Measurements from ENCODE around the gene MAP3K3. TPM values are rescaled to one million over a fixed set of nuclear protein-coding genes. Genes with fewer than 3 reads are reported as not detected.

MAP3K3 gene
- total and polyA plus RNA-seq, 8 donors: 41.3 to 58.3 (median 43.7) TPM

GRCh38 chr17:63675231-63675606 is 53.0 kb downstream of the MAP3K3 start:
- H3K27ac ChIP-seq: peak overlapping the region; percentile 81 to 89
- DNase-seq (no peak), ATAC-seq (peak; percentile 66)
- peaks cover 0 to 54% of the 10 kb centered on the region in 2 donors for H3K36me3 ChIP-seq
- intact Hi-C loops (cut with DNase I): no loop called here
- peaks cover 24 to 44% of the 10 kb centered on the region in 2 donors for H3K4me1 ChIP-seq
- no peak overlapping the region for H3K4me3 ChIP-seq
- H3K9me3 ChIP-seq: no peaks in the 10 kb centered on the region
- no peaks in the 10 kb centered on the region for H3K27me3 ChIP-seq
- TF ChIP-seq CTCF (IDR thresholded peaks at IDR 0.05): no peak

- TF ChIP-seq CTCF (IDR thresholded peaks at IDR 0.05): no peak
- H3K27ac ChIP-seq: peak overlapping the region; percentile 81 to 89
- peak; percentile 91 for ATAC-seq
- no peak overlapping the region for H3K4me3 ChIP-seq
- no peaks in the 10 kb centered on the region for H3K27me3 ChIP-seq
- DNase-seq: peak in 3 of 4 donors; percentile 64 to 90 (median 84)
- H3K36me3 ChIP-seq: peaks cover 0 to 53% of the 10 kb centered on the region in 2 donors
- intact Hi-C loops (cut with DNase I): no loop called here
- H3K4me1 ChIP-seq: peaks cover 27 to 50% of the 10 kb centered on the region in 2 donors
- H3K9me3 ChIP-seq: no peaks in the 10 kb centered on the region
Measured at GRCh38 chr17:63675607-63676546, 53.7 kb downstream of the MAP3K3 start.

GRCh38 chr17:63676584-63676983 is 54.4 kb downstream of the MAP3K3 start:
- DNase-seq: no peak
- H3K4me1 ChIP-seq: peaks cover 31 to 56% of the 10 kb centered on the region in 2 donors
- ATAC-seq: no peak
- H3K9me3 ChIP-seq: no peaks in the 10 kb centered on the region
- intact Hi-C loops (cut with DNase I): no loop called here
- H3K4me3 ChIP-seq: no peak overlapping the region
- H3K36me3 ChIP-seq: peaks cover 0 to 54% of the 10 kb centered on the region in 2 donors
- no peak for TF ChIP-seq CTCF (IDR thresholded peaks at IDR 0.05)
- H3K27ac ChIP-seq: peak overlapping the region; percentile 81 to 89
- no peaks in the 10 kb centered on the region for H3K27me3 ChIP-seq

GRCh38 chr17:63679214-63679613 is 57.0 kb downstream of the MAP3K3 start:
- Histone ChIP-seq H3K36me3 (peaks cover 0 to 63% of the 10 kb centered on the region in 2 donors), H3K27ac (no peak overlapping the region), H3K4me1 (peaks cover 32 to 65% of the 10 kb centered on the region in 2 donors), H3K9me3 (no peaks in the 10 kb centered on the region), H3K27me3 (no peaks in the 10 kb centered on the region), H3K4me3 (no peak overlapping the region)
- TF ChIP-seq CTCF (IDR thresholded peaks at IDR 0.05): no peak
- ATAC-seq (no peak), DNase-seq (no peak)
- intact Hi-C loops (cut with DNase I): no loop called here

GRCh38 chr17:63680700-63681099 is 58.5 kb downstream of the MAP3K3 start:
- H3K36me3 ChIP-seq: peaks cover 0 to 74% of the 10 kb centered on the region in 2 donors
- H3K9me3 ChIP-seq: no peaks in the 10 kb centered on the region
- H3K27me3 ChIP-seq: no peaks in the 10 kb centered on the region
- peak; percentile 61 for ATAC-seq
- DNase-seq: no peak
- peak overlapping the region; percentile 30 to 36 for H3K27ac ChIP-seq
- H3K4me1 ChIP-seq: peaks cover 20 to 57% of the 10 kb centered on the region in 2 donors
- no peak for TF ChIP-seq CTCF (IDR thresholded peaks at IDR 0.05)
- intact Hi-C loops (cut with DNase I): no loop called here
- H3K4me3 ChIP-seq: no peak overlapping the region

All from left lung (tissue), 10 donors.